Right cardiac atrium (tissue), 5 donors: Measurements from ENCODE around the gene AURKAIP1. TPM values are rescaled to one million over a fixed set of nuclear protein-coding genes. Genes with fewer than 3 reads are reported as not detected.

ENCODE experiments used
- ATAC-seq, 2 donors: fragments of 200-7000 bp; cut with Tn5 transposase; one replicate each; pipeline versions ENCODE4 v1.8.0 to v1.9.1; 2020; ENCODE audit warnings: moderate library complexity in 2 of 2, mild to moderate bottlenecking in 1 of 2
- DNase-seq, 3 donors: peaks; one replicate each; pipeline ENCODE4 v3.0.0-alpha.2; 2020
- H3K27ac ChIP-seq: one replicate; pipeline ENCODE4 v1.5.1; 2013; ENCODE audit warnings: mild to moderate bottlenecking, low read length, control low read depth, moderate library complexity
- H3K27me3 ChIP-seq: one replicate; pipeline ENCODE4 v1.6.1; 2013; ENCODE audit not compliant: control insufficient read depth, insufficient read depth
- H3K4me1 ChIP-seq: one replicate; pipeline ENCODE4 v1.6.1; 2013; ENCODE audit warnings: low read length; ENCODE audit not compliant: control insufficient read depth, insufficient read depth
- H3K4me3 ChIP-seq: one replicate; pipeline ENCODE4 v1.5.1; 2013; ENCODE audit warnings: low read length, control low read depth
- H3K9me3 ChIP-seq: one replicate; pipeline ENCODE4 v1.6.1; 2013; ENCODE audit warnings: low read length; ENCODE audit not compliant: control insufficient read depth
- WGBS: extraction: QIAGEN DNeasy Blood & Tissue Kit; methylation state at CpG from one replicate; pipeline ENCODE4 v1.1.7; 2013; 5-methylcytosine and 5-hydroxymethylcytosine counted together
- intact Hi-C, 4 donors: fragments of 100-400 bp; cut with DNase I; formaldehyde crosslinking; loops; one replicate each; pipeline versions ENCODE4 v1.11.0 to v1.14.0; 2022 to 2023
- polyA plus RNA-seq: library from polyadenylated mRNA; stranded (reverse); fragments of 200-250 nt; gene quantifications from one replicate; pipeline ENCODE4 v1.2.3, GENCODE V29; 2013
- total RNA-seq, 4 donors: library from RNA; stranded (reverse); fragmentation: NEBNext Ultra II Directional; extraction: Animal tissue kit (Norgen Biotek cat#: 25700); gene quantifications; one replicate each; pipeline ENCODE4 v1.2.1, GENCODE V29; 2021
- donor health status: healthy with polysubstance abuse.
- donor health status: DM: no; HTN: yes; CAD: no.
- donor health status: DM: no; HTN: no; CAD: no.
- donor health status: DM: no; HTN: yes; CAD: no; lungs with severe emphysema.
- donor health status: DM: yes; HTN: yes; CAD: no.

Gene AURKAIP1
- total and polyA plus RNA-seq, 5 donors = 175 to 331 (median 194) TPM

- no peaks in the 10 kb centered on the region for H3K4me1 ChIP-seq
Observed at GRCh38 chr1:1343811-1344421, 31.1 kb downstream of the AURKAIP1 start.

GRCh38 chr1:1342584-1343115 lies 32.4 kb downstream of the AURKAIP1 start:
- H3K9me3 ChIP-seq = no peaks in the 10 kb centered on the region
- H3K4me1 ChIP-seq = no peaks in the 10 kb centered on the region
- no peak for ATAC-seq
- intact Hi-C loops = no loop called here
- H3K27ac ChIP-seq = no peak overlapping the region
- H3K27me3 ChIP-seq = no peaks in the 10 kb centered on the region
- peak in 1 of 3 donors; percentile 59 for DNase-seq
- H3K4me3 ChIP-seq = no peak overlapping the region
- WGBS = 86% methylated on average over 18 of the region's 18 CpGs

More at GRCh38 chr1:1343811-1344421, 31.1 kb downstream of the AURKAIP1 start:
- no peak for ATAC-seq
- intact Hi-C loops = no loop called here
- no peaks in the 10 kb centered on the region for H3K27me3 ChIP-seq
- H3K27ac ChIP-seq = no peak overlapping the region
- H3K9me3 ChIP-seq = no peaks in the 10 kb centered on the region
- peak in 1 of 3 donors; percentile 59 for DNase-seq
- 88% methylated on average over 24 of the region's 24 CpGs for WGBS
- H3K4me3 ChIP-seq = no peak overlapping the region

- peak in 1 of 3 donors; percentile 61 for DNase-seq
- intact Hi-C loops = no loop called here
- Histone ChIP-seq H3K27me3 (no peaks in the 10 kb centered on the region), H3K4me1 (no peaks in the 10 kb centered on the region), H3K9me3 (no peaks in the 10 kb centered on the region), H3K4me3 (no peak overlapping the region), H3K27ac (no peak overlapping the region)
- no peak for ATAC-seq
- 93% methylated on average over 28 of the region's 28 CpGs for WGBS
Observed at GRCh38 chr1:1342061-1342562, 32.9 kb downstream of the AURKAIP1 start.

GRCh38 chr1:1341549-1342021 lies 33.4 kb downstream of the AURKAIP1 start:
- intact Hi-C loops = no loop called here
- H3K9me3 ChIP-seq = no peaks in the 10 kb centered on the region
- no peaks in the 10 kb centered on the region for H3K4me1 ChIP-seq
- ATAC-seq (no peak), DNase-seq (no peak)
- 90% methylated on average over 17 of the region's 17 CpGs for WGBS
- no peaks in the 10 kb centered on the region for H3K27me3 ChIP-seq
- H3K4me3 ChIP-seq = no peak overlapping the region
- no peak overlapping the region for H3K27ac ChIP-seq

- DNase-seq = no peak
- no peaks in the 10 kb centered on the region for H3K9me3 ChIP-seq
- no peak overlapping the region for H3K4me3 ChIP-seq
- no peak for ATAC-seq
- H3K27ac ChIP-seq = no peak overlapping the region
- no peaks in the 10 kb centered on the region for H3K27me3 ChIP-seq
- intact Hi-C loops = no loop called here
- WGBS = 92% methylated on average over 36 of the region's 36 CpGs
- H3K4me1 ChIP-seq = no peaks in the 10 kb centered on the region
Observed at GRCh38 chr1:1340791-1341548, 34.0 kb downstream of the AURKAIP1 start.

GRCh38 chr1:1340185-1340584 lies 34.8 kb downstream of the AURKAIP1 start:
- no peaks in the 10 kb centered on the region for H3K27me3 ChIP-seq
- WGBS = 90% methylated on average over 23 of the region's 23 CpGs
- H3K4me1 ChIP-seq = no peaks in the 10 kb centered on the region
- DNase-seq (no peak), ATAC-seq (no peak)
- intact Hi-C loops = no loop called here
- no peaks in the 10 kb centered on the region for H3K9me3 ChIP-seq
- H3K4me3 ChIP-seq = no peak overlapping the region
- H3K27ac ChIP-seq = no peak overlapping the region

- WGBS = 94% methylated on average over 36 of the region's 36 CpGs
- intact Hi-C loops = no loop called here
Observed at GRCh38 chr1:1338278-1338677, 36.7 kb downstream of the AURKAIP1 start.

GRCh38 chr1:1337793-1338147 lies 37.2 kb downstream of the AURKAIP1 start:
- WGBS = 82% methylated on average over 18 of the region's 18 CpGs

More at GRCh38 chr1:1338278-1338677, 36.7 kb downstream of the AURKAIP1 start:
- Histone ChIP-seq H3K4me3 (no peak overlapping the region), H3K27me3 (no peaks in the 10 kb centered on the region), H3K9me3 (no peaks in the 10 kb centered on the region), H3K27ac (no peak overlapping the region), H3K4me1 (no peaks in the 10 kb centered on the region)
- DNase-seq = no peak
- ATAC-seq = no peak

GRCh38 chr1:1336931-1337792 lies 37.8 kb downstream of the AURKAIP1 start:
- H3K4me3 ChIP-seq = no peak overlapping the region
- H3K9me3 ChIP-seq = no peaks in the 10 kb centered on the region
- H3K4me1 ChIP-seq = no peaks in the 10 kb centered on the region
- H3K27ac ChIP-seq = no peak overlapping the region
- no peaks in the 10 kb centered on the region for H3K27me3 ChIP-seq
- no peak for DNase-seq
- WGBS = 95% methylated on average over 32 of the region's 32 CpGs
- ATAC-seq = no peak
- intact Hi-C loops = no loop called here

More at GRCh38 chr1:1337793-1338147, 37.2 kb downstream of the AURKAIP1 start:
- no peaks in the 10 kb centered on the region for H3K9me3 ChIP-seq
- intact Hi-C loops = no loop called here
- no peak overlapping the region for H3K27ac ChIP-seq
- no peaks in the 10 kb centered on the region for H3K27me3 ChIP-seq
- H3K4me3 ChIP-seq = no peak overlapping the region
- DNase-seq (no peak), ATAC-seq (no peak)
- H3K4me1 ChIP-seq = no peaks in the 10 kb centered on the region

GRCh38 chr1:1336446-1336845 lies 38.6 kb downstream of the AURKAIP1 start:
- intact Hi-C loops = no loop called here
- 93% methylated on average over 26 of the region's 26 CpGs for WGBS

More at GRCh38 chr1:1336446-1336845, 38.6 kb downstream of the AURKAIP1 start:
- Histone ChIP-seq H3K9me3 (no peaks in the 10 kb centered on the region), H3K27me3 (no peaks in the 10 kb centered on the region), H3K4me1 (no peaks in the 10 kb centered on the region), H3K27ac (no peak overlapping the region), H3K4me3 (no peak overlapping the region)
- no peak for DNase-seq
- no peak for ATAC-seq
